ENCODE measurements around the gene BUB1B. TPM values are rescaled to one million over a fixed set of nuclear protein-coding genes. Genes with fewer than 3 reads are reported as not detected.

Gene BUB1B
- total RNA-seq, 4 donors from 2014 or later = 4.1 to 22.3 (median 7.4) TPM

DNA sequence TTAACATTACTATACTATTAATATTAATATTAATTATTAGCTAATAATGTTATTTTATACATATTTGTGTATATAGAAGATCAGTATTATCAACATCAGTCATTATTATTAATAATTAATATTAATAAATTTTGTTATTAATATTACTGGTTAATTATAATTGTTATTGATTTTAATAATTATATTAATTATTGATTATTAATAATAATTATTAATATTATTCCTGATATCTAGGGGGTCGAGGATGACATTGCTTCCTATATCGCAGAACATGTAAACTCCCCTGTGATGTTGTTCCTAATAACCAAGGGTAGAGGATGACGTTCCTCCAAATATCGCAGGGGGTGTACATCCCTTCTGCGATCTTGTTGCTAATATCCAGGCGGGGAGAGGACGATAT is 34.9 kb upstream of the BUB1B start:
- H3K4me1 ChIP-seq = peaks cover 0 to 8% (median 0%) of the 10 kb centered on the region in 3 donors
- WGBS, 2 donors = 85 to 86% methylated on average over 7 of the region's 7 CpGs
- H3K27me3 ChIP-seq = peaks cover 0 to 30% (median 0%) of the 10 kb centered on the region in 4 donors
- no peaks in the 10 kb centered on the region for H3K36me3 ChIP-seq
- H3K4me3 ChIP-seq = no peak overlapping the region
- TF ChIP-seq, protein P1, sequence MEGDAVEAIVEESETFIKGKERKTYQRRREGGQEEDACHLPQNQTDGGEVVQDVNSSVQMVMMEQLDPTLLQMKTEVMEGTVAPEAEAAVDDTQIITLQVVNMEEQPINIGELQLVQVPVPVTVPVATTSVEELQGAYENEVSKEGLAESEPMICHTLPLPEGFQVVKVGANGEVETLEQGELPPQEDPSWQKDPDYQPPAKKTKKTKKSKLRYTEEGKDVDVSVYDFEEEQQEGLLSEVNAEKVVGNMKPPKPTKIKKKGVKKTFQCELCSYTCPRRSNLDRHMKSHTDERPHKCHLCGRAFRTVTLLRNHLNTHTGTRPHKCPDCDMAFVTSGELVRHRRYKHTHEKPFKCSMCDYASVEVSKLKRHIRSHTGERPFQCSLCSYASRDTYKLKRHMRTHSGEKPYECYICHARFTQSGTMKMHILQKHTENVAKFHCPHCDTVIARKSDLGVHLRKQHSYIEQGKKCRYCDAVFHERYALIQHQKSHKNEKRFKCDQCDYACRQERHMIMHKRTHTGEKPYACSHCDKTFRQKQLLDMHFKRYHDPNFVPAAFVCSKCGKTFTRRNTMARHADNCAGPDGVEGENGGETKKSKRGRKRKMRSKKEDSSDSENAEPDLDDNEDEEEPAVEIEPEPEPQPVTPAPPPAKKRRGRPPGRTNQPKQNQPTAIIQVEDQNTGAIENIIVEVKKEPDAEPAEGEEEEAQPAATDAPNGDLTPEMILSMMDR (IDR thresholded peaks at IDR 0.05) = no peak
- TF ChIP-seq POLR2A (IDR thresholded peaks at IDR 0.05) = no peak
- H3K9me3 ChIP-seq = no peaks in the 10 kb centered on the region
- no peak for DNase-seq
- intact Hi-C loops (cut with DNase I) = no loop called here
- no peak overlapping the region for H3K27ac ChIP-seq

DNA sequence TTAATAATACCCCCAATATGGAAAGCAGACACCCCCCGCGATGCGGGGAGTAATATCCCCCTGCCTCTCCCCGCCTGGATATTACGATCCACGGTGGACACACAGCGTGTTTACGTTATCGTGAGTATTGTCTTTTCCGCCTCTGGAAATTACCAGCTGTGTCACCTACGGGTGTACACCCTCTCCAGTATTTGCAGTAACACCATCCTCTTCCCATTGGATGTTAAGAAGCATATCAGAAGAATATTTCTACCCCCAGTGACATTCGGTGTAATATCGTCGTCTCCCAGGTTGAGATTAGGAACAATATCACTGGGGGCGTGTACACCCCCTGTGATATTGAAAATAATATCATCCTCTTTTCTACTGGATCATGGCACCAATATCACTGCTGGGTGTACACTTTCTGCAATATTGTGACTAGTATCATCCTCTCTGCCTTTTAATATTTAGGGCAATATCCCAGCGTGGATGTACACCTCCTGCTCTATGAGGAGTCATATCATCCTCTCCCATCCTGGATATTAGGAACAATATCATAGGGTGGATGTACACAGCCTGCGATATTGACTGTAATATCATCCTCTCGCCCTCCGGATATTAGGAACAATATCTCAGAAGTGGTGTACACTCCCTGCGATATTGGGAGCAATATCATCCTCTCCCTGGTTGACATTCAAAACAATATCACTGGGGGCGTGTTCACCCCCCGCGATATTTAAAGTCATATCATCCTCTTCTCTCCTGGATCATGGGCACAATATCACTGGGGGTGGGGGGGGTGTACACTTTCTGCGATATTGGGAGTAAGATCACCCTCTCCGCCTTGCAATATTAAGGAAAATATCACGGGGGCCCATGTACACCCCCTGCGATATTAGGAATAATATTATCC is 31.9 kb upstream of the BUB1B start:
- H3K9me3 ChIP-seq = no peaks in the 10 kb centered on the region
- no peak overlapping the region for H3K27ac ChIP-seq
- no peak for DNase-seq
- 79 to 80% methylated on average over 26 to 27 of the region's 27 CpGs for WGBS, 2 donors
- peaks cover 0 to 42% (median 0%) of the 10 kb centered on the region in 4 donors for H3K27me3 ChIP-seq
- TF ChIP-seq, protein P1 (IDR thresholded peaks at IDR 0.05) = no peak
- no peak for TF ChIP-seq POLR2A (IDR thresholded peaks at IDR 0.05)
- no peak overlapping the region for H3K4me3 ChIP-seq
- intact Hi-C loops (cut with DNase I) = no loop called here
- H3K36me3 ChIP-seq = no peaks in the 10 kb centered on the region
- H3K4me1 ChIP-seq = peaks cover 0 to 8% (median 0%) of the 10 kb centered on the region in 3 donors

DNA sequence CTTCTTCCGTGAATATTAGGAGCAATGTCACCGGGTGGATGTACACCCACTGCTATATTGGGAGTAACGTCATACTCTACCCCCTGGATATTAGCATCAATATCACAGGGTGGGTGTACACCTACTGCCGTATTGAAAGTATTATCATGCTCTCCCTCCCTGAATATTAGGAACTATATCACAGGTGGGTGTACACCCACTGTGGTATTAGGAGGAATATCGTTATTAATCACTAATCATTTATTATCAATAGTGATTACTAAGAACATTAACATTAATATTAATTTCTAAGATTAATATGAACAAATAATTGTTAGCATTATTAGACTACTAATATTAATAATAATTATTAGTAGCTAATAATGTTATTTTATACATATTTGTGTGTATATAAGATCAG is 30.8 kb upstream of the BUB1B start:
- TF ChIP-seq, protein P1 (IDR thresholded peaks at IDR 0.05) = no peak
- TF ChIP-seq POLR2A (IDR thresholded peaks at IDR 0.05) = no peak
- DNase-seq = no peak
- Histone ChIP-seq H3K27ac (no peak overlapping the region), H3K4me1 (peaks cover 0 to 2% (median 0%) of the 10 kb centered on the region in 3 donors), H3K27me3 (peaks cover 0 to 42% (median 0%) of the 10 kb centered on the region in 4 donors), H3K36me3 (no peaks in the 10 kb centered on the region), H3K4me3 (no peak overlapping the region), H3K9me3 (no peaks in the 10 kb centered on the region)
- 69 to 70% methylated on average over 5 of the region's 5 CpGs for WGBS, 2 donors
- intact Hi-C loops (cut with DNase I) = no loop called here

DNA sequence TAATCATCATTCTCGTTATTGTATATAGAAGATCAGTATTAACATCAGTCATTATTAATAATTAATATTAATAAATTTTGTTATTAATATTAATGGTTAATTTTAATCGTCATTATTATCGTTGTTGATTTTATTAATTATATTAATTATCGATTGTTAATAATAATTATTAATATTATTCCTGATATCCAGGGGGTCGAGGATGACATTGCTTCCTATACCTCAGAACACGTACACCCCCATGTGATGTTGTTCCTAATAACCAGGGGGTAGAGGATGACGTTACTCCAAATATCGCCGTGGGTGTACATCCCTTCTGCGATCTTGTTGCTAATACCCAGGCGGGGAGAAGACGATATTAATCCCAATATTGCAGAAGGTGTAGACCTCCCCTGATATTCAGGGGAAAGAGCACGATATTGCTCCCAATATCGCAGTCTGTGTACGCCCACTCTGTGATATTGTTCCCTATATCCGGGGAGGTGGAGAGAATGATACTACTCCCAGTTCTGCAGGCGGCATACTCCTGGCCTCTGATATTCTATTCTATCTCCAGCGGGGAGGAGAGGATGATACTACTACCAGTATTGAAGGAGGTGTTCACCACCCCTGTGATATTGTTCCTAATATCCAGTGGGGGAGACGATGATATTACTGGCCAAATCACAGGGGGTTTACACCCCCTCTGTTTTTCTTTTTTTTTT is 29.9 kb upstream of the BUB1B start:
- TF ChIP-seq, protein P1 (IDR thresholded peaks at IDR 0.05) = no peak
- TF ChIP-seq POLR2A (IDR thresholded peaks at IDR 0.05) = no peak
- peaks cover 0 to 42% (median 0%) of the 10 kb centered on the region in 4 donors for H3K27me3 ChIP-seq
- DNase-seq = no peak
- H3K27ac ChIP-seq = no peak overlapping the region
- no peaks in the 10 kb centered on the region for H3K9me3 ChIP-seq
- H3K36me3 ChIP-seq = no peaks in the 10 kb centered on the region
- intact Hi-C loops (cut with DNase I) = no loop called here
- WGBS, 2 donors = 80 to 82% methylated on average over 19 of the region's 19 CpGs
- H3K4me3 ChIP-seq = no peak overlapping the region
- H3K4me1 ChIP-seq = no peaks in the 10 kb centered on the region

DNA sequence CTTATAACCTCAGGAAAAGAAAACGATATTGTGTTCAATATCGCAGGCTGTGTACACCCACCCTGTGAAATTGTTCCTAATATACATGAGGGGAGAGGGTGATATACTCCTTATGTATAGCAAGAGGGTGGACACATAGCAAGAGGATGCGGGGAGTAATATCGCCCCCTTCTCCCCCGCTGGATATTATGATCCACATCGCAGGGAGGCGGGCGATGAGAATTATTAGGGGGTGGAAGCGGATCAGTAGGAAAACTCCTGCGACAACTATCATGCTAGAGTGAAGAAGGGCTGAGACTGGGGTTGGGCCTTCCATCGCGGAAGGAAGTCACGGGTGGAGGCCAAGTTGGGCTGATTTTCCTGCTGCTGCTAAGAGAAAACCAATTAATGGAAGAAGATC is 27.3 kb upstream of the BUB1B start:
- WGBS, 2 donors = 89 to 93% methylated on average over 13 of the region's 13 CpGs
- H3K36me3 ChIP-seq = no peaks in the 10 kb centered on the region
- TF ChIP-seq, protein P1 (IDR thresholded peaks at IDR 0.05) = no peak
- TF ChIP-seq POLR2A (IDR thresholded peaks at IDR 0.05) = no peak
- no peak for DNase-seq
- H3K4me3 ChIP-seq = no peak overlapping the region
- H3K27me3 ChIP-seq = peaks cover 0 to 27% (median 0%) of the 10 kb centered on the region in 4 donors
- no peaks in the 10 kb centered on the region for H3K9me3 ChIP-seq
- intact Hi-C loops (cut with DNase I) = no loop called here
- no peak overlapping the region for H3K27ac ChIP-seq
- no peaks in the 10 kb centered on the region for H3K4me1 ChIP-seq
